AG04450 (cell line): ENCODE results near the gene GANC. TPM values are rescaled to one million over a fixed set of nuclear protein-coding genes. Genes with fewer than 3 reads are reported as not detected.

Source experiments
- CTCF ChIA-PET: fragments of 300-600, 350-600 bp; formaldehyde crosslinking; extraction: SDS; loops from one replicate; lab custom pipeline; 2022; ENCODE audit warnings: antibody characterized with exemption, inconsistent platforms; lab: Charles Lee
- POLR2A ChIA-PET: fragments of 350-600 bp; formaldehyde crosslinking; extraction: SDS; loops from one replicate; lab custom pipeline; 2021; ENCODE audit warnings: antibody characterized with exemption, inconsistent platforms; lab: Yijun Ruan, JAX
- DNase-seq: peaks from one replicate; pipeline ENCODE4 v3.0.0-alpha.2; 2011; ENCODE audit warnings: low read depth, low spot score
- H3K27ac ChIP-seq: one replicate; pipeline ENCODE4 v1.5.1; 2012; ENCODE audit warnings: low read depth, low read length, control low read depth
- H3K27me3 ChIP-seq: one replicate; pipeline ENCODE4 v1.6.0; 2012; ENCODE audit warnings: low read length; ENCODE audit not compliant: control insufficient read depth, insufficient read depth
- H3K4me3 ChIP-seq: 2 replicates; pipeline ENCODE4 v1.5.1; 2011; ENCODE audit warnings: mild to moderate bottlenecking, low read depth, low read length, control low read depth
- H3K9me3 ChIP-seq: 2 replicates; pipeline ENCODE4 v1.5.1; 2012; ENCODE audit warnings: low read length; ENCODE audit not compliant: control insufficient read depth, insufficient read depth
- CTCF ChIP-seq: IDR thresholded peaks from 2 replicates; pipeline ENCODE4 v1.5.1; 2011; ENCODE audit warnings: low read depth, low read length, control low read depth, inconsistent platforms
- polyA plus RNA-seq: library from polyadenylated mRNA; depleted of rRNA; stranded (reverse); fragments of >200 nt; gene quantifications from 2 replicates; pipeline ENCODE4 v1.2.3, GENCODE V29; 2011

Gene GANC
- polyA plus RNA-seq, 1 experiment: 16.5 TPM

- Histone ChIP-seq H3K27ac (no peak overlapping the region), H3K27me3 (no peaks in the 10 kb centered on the region), H3K4me3 (no peak overlapping the region), H3K9me3 (no peaks in the 10 kb centered on the region)
- ChIA-PET POLR2A (no interaction called here), CTCF (interaction anchor here (0.7 to 1.4 kb wide), 2 partner anchors 23 to 120 kb away, joined by 3 to 5 read pairs; no protein-coding TSS in a partner anchor)
- no peak for DNase-seq
- no peak for TF ChIP-seq CTCF
Observed at GRCh38 chr15:42264795-42265194, 8.2 kb upstream of the GANC start.

GRCh38 chr15:42267286-42267685, 5.7 kb upstream of the GANC start:
- TF ChIP-seq CTCF: no peak
- Histone ChIP-seq H3K27me3 (no peaks in the 10 kb centered on the region), H3K9me3 (no peaks in the 10 kb centered on the region; the same call in 1 of the 2 replicates), H3K27ac (no peak overlapping the region), H3K4me3 (no peak overlapping the region)
- CTCF ChIA-PET: no interaction called here
- POLR2A ChIA-PET: no interaction called here
- DNase-seq: no peak

GRCh38 chr15:42270551-42270950, 2.5 kb upstream of the GANC start:
- no peaks in the 10 kb centered on the region; the same call in 1 of the 2 replicates for H3K9me3 ChIP-seq
- ChIA-PET POLR2A (interaction anchor here (0.6 kb wide), 1 partner anchor 161 kb away, joined by 4 read pairs; no protein-coding TSS in a partner anchor), CTCF (interaction anchor here (0.7 kb wide), 1 partner anchor 38 kb away, joined by 3 read pairs; no protein-coding TSS in a partner anchor)
- H3K4me3 ChIP-seq: no peak overlapping the region
- no peaks in the 10 kb centered on the region for H3K27me3 ChIP-seq
- DNase-seq: no peak
- TF ChIP-seq CTCF: no peak
- H3K27ac ChIP-seq: no peak overlapping the region

GRCh38 chr15:42270996-42271395, 2.0 kb upstream of the GANC start:
- CTCF ChIA-PET: interaction anchor here (0.7 kb wide), 1 partner anchor 38 kb away, joined by 3 read pairs; no protein-coding TSS in a partner anchor
- no peak for DNase-seq

More at GRCh38 chr15:42270996-42271395, 2.0 kb upstream of the GANC start:
- POLR2A ChIA-PET: no interaction called here
- Histone ChIP-seq H3K27ac (no peak overlapping the region), H3K9me3 (no peaks in the 10 kb centered on the region; the same call in 1 of the 2 replicates), H3K27me3 (no peaks in the 10 kb centered on the region), H3K4me3 (peak overlapping the region; percentile 92)
- no peak for TF ChIP-seq CTCF
